NCI-H748 (cell line): ENCODE data around the gene IDUA.
"Not testable (repeated sequence)": the region's sequence is repeated elsewhere in the genome, so short reads cannot be mapped to it uniquely, and the experiment has no call there.

Source experiments
- DNase-seq: peaks from one replicate; lab custom pipeline; 2025; ENCODE audit not compliant: unreplicated experiment; lab: John Stamatoyannopoulos, UW

IDUA gene

DNA sequence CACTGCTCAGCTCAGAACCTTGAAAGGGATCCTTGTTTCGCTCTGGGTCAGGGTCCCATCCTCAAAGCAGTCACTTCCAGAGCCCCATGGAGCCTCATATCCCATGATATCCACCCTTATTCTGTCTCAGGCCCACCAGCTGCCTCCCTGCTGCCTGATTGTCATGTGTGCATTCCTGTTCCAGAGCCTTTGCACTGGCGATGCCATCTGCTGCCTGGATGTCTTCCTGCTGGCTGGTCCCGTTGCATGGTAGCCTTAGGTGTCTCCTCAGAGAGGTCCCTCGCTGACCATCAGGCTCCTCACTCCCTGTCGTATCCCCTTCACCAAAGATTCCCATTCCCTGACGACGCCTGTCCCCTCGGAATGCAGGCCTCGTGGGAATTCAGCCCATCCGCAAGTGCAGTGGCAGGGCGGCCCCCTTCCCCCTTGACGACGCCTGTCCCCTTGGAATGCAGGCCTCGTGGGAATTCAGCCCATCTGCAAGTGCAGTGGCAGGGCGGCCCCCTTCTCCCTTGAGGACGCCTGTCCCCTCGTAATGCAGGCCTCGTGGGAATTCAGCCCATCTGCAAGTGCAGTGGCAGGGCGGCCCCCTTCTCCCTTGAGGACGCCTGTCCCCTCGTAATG, 12.5 kb downstream of the IDUA start:
- not testable (repeated sequence) for DNase-seq

DNA sequence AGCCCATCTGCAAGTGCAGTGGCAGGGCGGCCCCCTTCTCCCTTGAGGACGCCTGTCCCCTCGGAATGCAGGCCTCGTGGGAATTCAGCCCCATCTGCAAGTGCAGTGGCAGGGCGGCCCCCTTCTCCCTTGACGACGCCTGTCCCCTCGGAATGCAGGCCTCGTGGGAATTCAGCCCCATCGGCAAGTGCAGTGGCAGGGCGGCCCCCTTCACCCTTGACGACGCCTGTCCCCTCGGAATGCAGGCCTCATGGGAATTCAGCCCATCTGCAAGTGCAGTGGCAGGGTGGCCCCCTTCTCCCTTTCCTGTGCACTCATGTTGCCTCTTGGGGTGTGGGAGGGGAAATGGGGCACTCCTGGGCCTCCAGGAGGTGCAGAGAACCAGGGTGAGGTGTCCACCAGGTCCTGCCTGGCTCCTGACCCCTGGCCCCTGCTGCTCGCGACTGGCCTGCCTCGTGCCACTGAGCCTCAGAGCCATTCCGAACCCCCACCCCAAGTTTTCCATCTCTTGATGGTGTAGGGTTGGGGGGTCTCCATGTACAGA, 13.1 kb downstream of the IDUA start:
- no peak for DNase-seq

DNA sequence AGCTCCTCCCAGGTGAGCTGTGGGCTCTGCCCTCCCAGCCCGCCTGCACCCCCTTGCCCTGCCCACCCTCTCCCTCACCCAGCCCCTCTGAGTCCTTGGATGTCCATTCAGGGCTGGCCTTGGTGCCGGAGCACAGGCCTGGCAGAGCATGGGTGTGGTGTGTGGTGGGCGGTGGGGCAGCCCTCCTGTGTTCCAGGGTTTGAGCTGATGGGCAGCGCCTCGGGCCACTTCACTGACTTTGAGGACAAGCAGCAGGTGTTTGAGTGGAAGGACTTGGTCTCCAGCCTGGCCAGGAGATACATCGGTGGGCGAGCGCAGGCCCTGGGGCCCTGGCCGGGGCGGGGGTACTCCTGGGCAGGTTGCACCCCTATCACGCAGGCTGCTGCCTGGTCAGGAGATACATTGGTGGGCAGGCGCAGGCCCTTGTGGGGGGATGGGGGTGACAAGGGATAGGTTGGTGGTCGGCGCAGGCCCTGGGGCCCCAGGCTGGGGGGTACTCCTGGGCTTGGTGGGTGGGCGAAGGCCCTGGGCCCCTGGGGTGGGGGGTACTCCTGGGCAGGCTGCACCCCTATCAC, 13.9 kb downstream of the IDUA start:
- DNase-seq, result no peak

DNA sequence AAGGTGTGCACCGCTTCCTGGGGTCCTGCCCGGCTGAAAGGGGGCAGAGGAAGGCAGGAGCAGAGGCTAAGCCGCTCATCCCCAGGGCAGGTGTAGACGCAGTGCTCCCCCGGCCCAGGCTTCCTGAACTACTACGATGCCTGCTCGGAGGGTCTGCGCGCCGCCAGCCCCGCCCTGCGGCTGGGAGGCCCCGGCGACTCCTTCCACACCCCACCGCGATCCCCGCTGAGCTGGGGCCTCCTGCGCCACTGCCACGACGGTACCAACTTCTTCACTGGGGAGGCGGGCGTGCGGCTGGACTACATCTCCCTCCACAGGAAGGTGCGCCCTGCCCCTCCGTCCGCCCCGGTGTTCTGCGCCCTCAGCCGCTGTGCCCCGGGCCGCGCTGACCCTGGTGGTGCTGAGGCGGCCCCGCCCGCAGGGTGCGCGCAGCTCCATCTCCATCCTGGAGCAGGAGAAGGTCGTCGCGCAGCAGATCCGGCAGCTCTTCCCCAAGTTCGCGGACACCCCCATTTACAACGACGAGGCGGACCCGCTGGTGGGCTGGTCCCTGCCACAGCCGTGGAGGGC, 14.8 kb downstream of the IDUA start:
- no peak for DNase-seq

DNA sequence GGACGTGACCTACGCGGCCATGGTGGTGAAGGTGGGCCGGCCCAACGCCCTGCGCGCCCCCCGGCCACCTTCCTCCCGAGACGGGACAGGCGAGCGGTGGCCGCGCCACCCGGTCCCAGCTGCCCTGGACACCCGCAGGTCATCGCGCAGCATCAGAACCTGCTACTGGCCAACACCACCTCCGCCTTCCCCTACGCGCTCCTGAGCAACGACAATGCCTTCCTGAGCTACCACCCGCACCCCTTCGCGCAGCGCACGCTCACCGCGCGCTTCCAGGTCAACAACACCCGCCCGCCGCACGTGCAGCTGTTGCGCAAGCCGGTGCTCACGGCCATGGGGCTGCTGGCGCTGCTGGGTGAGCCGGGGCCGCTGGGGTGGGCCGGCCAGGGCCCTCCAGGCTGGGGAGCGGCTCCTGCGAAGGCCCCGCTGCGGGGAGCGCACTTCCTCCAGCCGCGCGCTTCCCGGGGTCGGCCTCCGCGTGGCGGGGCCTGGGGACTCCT, 15.3 kb downstream of the IDUA start:
- no peak for DNase-seq

DNA sequence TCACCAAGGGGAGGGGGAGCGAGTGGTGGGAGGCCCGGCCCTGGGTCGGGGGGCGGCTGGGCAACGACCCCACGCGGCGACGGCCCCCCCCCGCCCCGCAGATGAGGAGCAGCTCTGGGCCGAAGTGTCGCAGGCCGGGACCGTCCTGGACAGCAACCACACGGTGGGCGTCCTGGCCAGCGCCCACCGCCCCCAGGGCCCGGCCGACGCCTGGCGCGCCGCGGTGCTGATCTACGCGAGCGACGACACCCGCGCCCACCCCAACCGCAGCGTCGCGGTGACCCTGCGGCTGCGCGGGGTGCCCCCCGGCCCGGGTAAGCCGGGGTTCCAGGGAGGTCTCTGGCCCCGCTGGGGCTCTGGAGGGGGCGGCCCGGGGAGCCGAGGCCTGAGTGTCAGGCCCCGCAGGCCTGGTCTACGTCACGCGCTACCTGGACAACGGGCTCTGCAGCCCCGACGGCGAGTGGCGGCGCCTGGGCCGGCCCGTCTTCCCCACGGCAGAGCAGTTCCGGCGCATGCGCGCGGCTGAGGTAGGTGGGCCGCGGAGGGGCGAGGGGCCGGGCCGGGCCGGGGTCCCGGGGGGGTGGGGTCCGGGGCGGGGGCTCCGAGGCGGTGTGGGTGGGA, 15.9 kb downstream of the IDUA start:
- DNase-seq, result no peak

DNA sequence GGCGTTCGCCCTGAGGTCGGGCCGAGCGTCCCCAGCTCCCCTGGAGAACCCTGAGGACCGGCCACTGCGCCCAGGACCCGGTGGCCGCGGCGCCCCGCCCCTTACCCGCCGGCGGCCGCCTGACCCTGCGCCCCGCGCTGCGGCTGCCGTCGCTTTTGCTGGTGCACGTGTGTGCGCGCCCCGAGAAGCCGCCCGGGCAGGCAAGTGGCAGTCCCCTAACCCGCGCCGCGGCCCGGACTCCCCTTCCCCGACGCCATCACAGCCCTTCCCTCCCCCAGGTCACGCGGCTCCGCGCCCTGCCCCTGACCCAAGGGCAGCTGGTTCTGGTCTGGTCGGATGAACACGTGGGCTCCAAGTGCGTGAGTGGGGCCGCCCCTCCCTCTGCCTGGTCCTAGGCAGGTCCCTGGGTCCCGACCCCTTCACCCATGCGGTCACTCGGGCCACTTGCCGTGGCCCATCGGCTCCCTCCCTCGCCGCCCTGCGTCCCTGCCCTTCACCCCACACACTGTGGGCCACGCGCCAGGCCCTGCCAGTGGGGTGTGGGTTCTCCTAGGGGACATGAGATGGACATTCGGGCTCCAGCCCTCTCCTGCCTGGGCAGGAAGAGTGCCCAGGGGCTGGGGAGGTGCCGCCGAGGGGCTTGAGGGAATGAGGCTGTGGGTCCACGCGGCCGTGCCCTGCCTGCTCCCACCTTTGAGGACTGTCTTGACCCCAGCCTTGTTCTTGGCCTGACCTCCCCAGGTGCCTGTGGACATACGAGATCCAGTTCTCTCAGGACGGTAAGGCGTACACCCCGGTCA, 16.6 kb downstream of the IDUA start:
- no peak for DNase-seq

DNA sequence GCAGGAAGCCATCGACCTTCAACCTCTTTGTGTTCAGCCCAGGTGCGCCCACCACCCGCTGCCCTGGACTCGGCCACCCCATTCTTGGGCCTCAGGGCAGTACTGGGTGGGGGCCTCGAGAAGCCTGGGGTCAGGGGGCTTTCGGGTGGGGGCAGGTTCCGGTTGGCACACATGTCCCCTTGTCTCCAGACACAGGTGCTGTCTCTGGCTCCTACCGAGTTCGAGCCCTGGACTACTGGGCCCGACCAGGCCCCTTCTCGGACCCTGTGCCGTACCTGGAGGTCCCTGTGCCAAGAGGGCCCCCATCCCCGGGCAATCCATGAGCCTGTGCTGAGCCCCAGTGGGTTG, 17.2 kb downstream of the IDUA start:
- no peak for DNase-seq

DNA sequence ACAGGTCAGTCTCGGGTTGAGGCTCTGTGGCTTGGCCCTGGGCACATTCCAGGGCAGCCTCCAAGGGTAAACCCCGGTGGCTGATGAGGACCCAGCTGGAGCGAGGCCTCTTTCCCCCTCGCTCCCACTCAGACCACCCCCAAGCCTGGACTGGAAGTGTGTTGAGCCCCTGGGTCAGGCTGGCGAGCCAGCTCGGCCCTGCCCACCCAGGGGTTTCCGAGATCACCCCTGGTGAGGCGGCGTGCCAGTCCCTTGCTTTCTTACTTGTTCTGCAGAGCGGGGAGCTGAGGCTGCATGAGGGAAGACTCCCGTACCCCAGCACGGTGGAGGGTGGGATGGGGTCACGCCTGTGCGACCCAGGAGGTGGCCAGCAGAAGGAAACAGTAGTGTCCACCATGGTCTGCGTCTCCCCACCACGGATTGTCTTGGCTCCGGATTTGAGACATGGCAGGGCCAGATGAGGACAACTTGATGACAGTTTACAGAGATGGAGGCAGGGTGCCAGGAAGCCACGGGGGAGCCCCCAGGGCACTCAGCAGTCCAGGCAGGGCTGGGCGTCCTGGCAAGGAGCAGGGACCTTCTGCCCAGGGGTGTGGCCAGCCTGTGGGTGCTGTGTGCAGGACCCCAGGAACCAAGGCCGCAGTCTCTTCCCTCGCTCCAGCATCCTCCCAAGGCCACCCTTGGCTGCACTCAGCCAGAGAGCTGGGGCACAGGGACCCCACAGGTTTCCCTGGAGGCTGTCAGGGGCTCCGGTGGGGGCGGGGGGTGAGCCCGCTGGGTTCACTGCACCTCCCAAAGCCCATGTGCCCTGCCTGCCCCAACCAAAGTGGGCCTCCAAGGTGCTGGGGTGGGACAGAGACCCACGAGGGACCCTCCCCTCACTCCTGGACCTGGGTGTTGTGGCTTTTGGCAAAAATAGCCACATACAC, 18.0 kb downstream of the IDUA start:
- no peak for DNase-seq

DNA sequence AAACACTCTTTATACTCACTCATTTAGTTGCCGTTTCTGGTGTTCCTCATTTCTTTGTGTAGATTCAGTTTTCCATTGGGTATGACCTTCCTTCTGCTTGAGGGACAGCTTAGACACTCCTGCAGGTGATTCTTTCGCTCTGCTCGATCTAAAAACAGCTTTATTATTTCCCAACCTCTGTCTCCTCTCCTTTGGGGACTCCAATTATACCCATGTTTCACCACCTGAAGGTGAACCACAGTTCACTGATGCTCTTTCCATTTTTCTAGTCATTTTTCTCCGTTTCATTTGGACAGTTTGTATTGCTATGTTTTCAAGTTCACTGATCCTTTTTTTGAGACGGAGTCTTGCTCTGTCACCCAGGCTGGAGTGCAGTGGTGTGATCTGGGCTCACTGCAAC, 20.0 kb downstream of the IDUA start:
- no peak for DNase-seq

DNA sequence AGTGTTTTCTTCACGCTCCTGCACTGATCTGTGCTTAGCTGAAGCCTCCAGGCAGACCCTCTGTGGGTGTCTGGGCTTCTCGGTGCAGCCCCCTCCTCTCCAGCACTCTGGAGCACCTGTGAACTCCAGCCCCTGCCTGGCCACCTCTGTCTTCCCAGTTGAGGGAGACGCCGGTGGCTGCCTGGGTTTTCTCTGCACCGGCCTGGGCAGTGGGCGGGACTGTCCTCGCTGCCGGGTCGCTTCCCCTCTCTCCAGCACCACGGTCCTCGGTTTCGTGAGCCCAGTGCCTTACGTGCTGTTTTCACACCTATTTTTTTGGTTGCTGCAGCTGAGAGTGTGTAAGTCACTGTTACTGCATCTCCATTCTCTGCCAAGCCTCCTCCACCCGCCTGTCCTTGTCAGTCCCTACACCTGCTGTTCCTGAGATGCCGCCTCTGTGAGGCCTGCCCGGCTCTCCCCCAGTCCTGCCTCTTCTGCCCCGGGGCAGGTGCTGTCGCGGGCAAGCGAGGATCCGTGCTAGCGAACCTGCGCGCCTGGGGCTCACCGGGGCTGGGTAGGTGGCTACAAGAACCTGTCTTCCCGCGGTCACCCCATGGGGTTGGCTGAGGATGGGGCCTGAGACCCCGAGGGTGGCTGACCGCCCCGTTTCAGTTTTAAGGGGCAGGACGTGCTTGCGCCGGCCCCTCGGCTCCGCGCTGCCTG, 22.1 kb downstream of the IDUA start:
- peak; percentile 12 for DNase-seq

DNA sequence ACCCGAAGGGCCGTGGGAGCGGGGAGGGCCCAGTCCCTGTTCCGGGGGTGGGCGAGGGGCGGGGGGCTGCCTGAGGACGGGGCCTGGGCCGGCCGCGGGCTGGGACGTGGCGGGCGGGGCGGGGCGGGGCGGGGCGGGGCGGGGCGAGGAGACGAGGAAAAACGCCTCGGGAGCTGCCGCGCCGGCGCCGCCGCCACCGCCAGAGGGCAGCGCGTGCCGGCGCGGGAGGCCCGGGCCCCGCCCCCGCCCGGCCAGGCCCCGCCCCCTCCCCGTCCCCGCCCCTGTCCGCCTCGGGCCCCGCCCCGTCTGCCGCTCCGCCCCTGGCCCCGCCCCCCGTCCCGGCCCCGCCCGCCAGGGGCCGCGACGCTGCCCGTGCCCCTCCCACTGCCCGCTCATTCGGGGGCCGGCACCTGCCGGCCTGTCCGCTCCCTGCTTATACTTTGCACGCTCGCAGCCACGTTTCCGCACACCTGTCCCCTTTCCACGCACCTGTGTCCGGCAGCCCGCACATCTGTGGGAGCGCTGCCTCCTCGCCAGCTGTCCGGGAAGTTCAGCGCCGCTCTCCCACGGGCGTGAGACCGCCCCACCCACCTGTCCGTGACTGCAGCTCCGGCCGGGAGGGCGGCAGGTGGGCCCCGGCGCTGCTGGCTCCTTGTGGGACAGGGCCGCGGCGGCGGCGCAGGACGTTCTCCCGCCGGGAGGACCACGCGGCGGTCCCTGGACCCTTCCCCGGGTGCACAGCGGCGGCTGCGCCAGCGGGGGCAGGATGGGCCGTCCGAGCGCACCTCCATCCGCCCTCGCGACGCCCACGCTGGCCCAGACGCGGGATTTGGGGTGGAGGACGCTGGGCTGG, 22.9 kb downstream of the IDUA start:
- peak; percentile 44 for DNase-seq

DNA sequence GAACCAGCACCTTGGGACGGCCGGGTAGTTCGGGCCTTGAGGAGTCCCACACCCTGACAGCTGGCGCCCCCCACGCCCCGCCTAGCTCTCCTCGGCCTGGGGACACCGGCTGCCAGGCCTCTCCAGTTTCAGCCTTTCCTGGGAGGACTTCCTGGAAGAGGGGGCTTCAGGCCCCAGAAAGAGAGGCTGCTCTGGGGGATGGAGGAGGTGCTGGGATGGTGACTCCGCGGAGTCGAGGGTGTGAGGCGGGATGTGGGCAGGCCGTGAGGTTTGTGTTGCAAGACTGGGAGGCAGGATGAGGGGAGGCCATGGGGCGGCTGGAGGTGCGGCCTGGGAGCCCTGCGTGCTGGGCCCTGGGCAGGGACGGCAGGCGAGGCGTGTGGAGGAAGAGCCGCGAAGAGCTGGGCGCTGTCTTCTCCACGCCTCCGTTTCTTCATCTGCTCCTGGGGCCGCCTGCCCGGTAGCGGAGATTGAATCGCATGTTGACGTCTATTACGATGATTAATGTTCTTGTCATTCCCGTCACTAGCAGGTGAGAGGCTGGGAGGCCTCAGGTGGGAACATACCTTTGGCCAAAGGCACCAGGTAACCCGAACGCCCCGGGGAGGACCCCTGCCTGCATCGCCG, 23.7 kb downstream of the IDUA start:
- peak; percentile 60 for DNase-seq

DNA sequence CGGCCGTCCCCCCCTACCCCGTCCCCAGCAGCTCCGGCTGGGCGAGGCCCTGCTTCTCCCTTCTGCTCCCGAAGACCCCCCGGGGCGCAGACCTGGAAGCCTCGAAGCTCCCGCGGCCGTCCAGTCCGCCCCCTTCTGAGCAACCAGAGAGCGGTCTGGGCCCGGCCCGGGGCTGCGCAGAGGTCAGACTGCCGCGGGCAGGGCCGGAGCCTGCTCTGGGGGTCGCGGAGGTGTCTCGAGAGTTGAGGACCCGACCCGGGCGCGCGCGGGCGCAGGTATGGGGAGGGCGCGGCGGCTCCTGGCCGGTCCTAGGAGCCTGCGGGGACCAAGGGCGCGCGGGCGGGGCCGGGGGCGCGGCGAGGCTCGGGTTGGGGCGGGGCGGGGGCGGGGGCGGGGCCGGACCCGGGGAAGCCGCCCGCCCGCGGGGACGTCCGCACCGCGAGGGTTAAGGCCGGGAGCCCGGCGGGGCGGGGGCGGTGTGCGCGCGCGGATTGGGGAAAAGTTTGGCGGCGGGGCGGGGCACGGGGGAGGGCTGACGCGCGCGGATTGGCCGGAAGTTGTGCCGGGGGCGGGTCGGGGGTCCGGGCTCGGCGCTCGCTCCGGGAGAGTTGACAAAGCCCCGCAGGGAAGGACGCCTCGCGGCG, 24.3 kb downstream of the IDUA start, which contains the start of gene FGFRL1:
TSS of gene FGFRL1 (plus strand) at position 605 of the 644 bp plus-strand sequence. CDS start 860 bp downstream, outside the sequence.
- DNase-seq, result peak; percentile 59

DNA sequence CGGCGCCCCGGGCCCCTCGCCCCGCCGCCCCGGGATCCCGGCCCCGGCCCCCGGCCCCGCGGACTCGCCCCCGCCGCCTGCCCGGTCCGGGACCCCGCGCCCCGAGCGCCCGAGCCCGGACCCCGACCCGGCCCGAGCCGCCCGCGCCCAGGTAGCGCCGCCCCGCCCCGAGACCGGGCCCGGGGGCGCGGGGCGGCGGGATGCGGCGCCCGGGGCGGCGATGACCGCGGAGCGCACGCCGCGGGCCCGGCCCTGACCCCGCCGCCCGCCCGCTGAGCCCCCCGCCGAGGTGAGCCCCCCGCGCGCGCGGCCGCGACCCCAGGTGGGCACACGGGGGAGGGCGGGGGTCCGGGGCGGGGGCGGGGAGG, 24.8 kb downstream of the IDUA start:
- no peak for DNase-seq

DNA sequence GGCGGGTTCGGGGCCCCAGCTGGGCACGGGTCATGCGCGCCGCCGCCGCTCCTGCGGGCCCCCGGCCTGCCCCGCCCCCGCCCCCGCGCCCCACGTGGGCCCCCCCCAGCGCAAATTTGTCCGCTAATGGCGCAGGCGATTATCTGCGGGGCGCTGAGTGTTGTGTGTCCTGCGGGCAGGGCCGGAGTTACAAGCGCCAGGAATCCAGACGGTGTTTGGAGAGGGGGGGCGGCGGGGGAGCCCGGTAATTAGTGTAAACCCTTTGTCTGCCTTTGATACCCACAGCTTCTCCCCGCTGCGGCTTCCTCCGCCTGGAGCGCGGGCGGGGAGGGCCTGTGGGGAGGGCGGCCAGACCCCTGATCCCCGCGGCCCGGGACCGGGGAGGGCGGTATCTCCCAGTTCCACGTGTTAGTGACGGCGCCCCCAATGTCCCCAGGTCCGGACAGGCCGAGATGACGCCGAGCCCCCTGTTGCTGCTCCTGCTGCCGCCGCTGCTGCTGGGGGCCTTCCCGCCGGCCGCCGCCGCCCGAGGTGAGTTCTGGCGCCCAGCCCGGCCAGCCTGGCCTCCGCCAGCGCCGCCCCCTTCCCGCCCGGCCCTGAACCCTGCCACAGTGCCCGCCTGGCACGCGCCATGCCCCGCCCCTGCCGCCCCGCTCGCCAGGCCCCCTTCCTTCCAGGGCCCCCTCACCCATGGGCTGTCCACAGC, 25.3 kb downstream of the IDUA start:
- DNase-seq, result peak; percentile 36
